Chondrocyte (in vitro differentiated cells): ENCODE results near the gene DNAJB13. TPM values are rescaled to one million over a fixed set of nuclear protein-coding genes. Genes with fewer than 3 reads are reported as not detected.
A peak's percentile ranks its signal among the peaks of the same experiment; 100 is the strongest.

Experiments
- DNase-seq: peaks from one replicate; pipeline ENCODE4 v3.0.0; 2021; ENCODE audit warnings: mixed read lengths, low spot score
- H3K27ac Mint-ChIP-seq: one replicate; pipeline ENCODE4 v1.8.0; 2021; ENCODE audit warnings: mild to moderate bottlenecking, moderate library complexity, mixed read lengths; ENCODE audit not compliant: unreplicated experiment
- H3K27me3 Mint-ChIP-seq: 2 replicates; pipeline ENCODE4 v1.8.0; 2021; ENCODE audit warnings: low read depth, mixed read lengths
- H3K36me3 Mint-ChIP-seq: 2 replicates; pipeline ENCODE4 v1.8.0; 2021; ENCODE audit warnings: low read depth, mixed read lengths
- H3K4me1 Mint-ChIP-seq: 2 replicates; pipeline ENCODE4 v1.8.0; 2021; ENCODE audit warnings: low read depth, mild to moderate bottlenecking, mixed read lengths
- H3K4me3 Mint-ChIP-seq: one replicate; pipeline ENCODE4 v1.8.0; 2021; ENCODE audit warnings: mild to moderate bottlenecking, moderate library complexity, mixed read lengths; ENCODE audit not compliant: unreplicated experiment
- H3K9me3 Mint-ChIP-seq: 2 replicates; pipeline ENCODE4 v1.8.0; 2021; ENCODE audit warnings: low read depth, mixed read lengths
- CTCF ChIP-seq: fragments of 200-600 bp; sonication (generic); IDR thresholded peaks from 2 replicates; pipeline ENCODE4 v1.5.0; 2021; ENCODE audit warnings: antibody characterized with exemption, mild to moderate bottlenecking, moderate library complexity
- total RNA-seq: library from RNA; stranded (reverse); gene quantifications from 3 replicates; pipeline ENCODE4 v1.2.1, GENCODE V29; 2021

DNAJB13 gene
- total RNA-seq, 1 donor from 2014 or later: not detected

GRCh38 chr11:73968356-73968966, 17.6 kb downstream of the DNAJB13 start:
- Mint-ChIP-seq H3K36me3 (no peaks in the 10 kb centered on the region), H3K27me3 (no peaks in the 10 kb centered on the region), H3K4me3 (no peak overlapping the region), H3K27ac (no peak overlapping the region), H3K4me1 (peaks cover 13% of the 10 kb centered on the region), H3K9me3 (no peaks in the 10 kb centered on the region)
- no peak for DNase-seq
- no peak for TF ChIP-seq CTCF

GRCh38 chr11:73969091-73969490, 18.3 kb downstream of the DNAJB13 start:
- Mint-ChIP-seq H3K36me3 (no peaks in the 10 kb centered on the region), H3K27ac (no peak overlapping the region), H3K9me3 (no peaks in the 10 kb centered on the region), H3K4me3 (no peak overlapping the region), H3K27me3 (no peaks in the 10 kb centered on the region), H3K4me1 (peaks cover 14% of the 10 kb centered on the region)
- no peak for DNase-seq
- no peak for TF ChIP-seq CTCF

GRCh38 chr11:73969991-73970800, 19.4 kb downstream of the DNAJB13 start:
- DNase-seq: peak; percentile 57
- no peak overlapping the region for H3K27ac Mint-ChIP-seq
- H3K27me3 Mint-ChIP-seq: no peaks in the 10 kb centered on the region
- H3K4me3 Mint-ChIP-seq: no peak overlapping the region
- TF ChIP-seq CTCF: no peak
- peaks cover 10% of the 10 kb centered on the region for H3K4me1 Mint-ChIP-seq
- H3K36me3 Mint-ChIP-seq: peaks cover 4% of the 10 kb centered on the region
- H3K9me3 Mint-ChIP-seq: no peaks in the 10 kb centered on the region

- peak; percentile 42 for DNase-seq
- no peak overlapping the region for H3K27ac Mint-ChIP-seq
Observed at GRCh38 chr11:73971175-73971719, 20.4 kb downstream of the DNAJB13 start.

More at GRCh38 chr11:73971175-73971719, 20.4 kb downstream of the DNAJB13 start:
- H3K4me1 Mint-ChIP-seq: peaks cover 10% of the 10 kb centered on the region
- no peaks in the 10 kb centered on the region for H3K27me3 Mint-ChIP-seq
- H3K9me3 Mint-ChIP-seq: no peaks in the 10 kb centered on the region
- TF ChIP-seq CTCF: no peak
- no peak overlapping the region for H3K4me3 Mint-ChIP-seq
- peaks cover 6% of the 10 kb centered on the region for H3K36me3 Mint-ChIP-seq
